ENCODE data around the gene PARP12. TPM values are rescaled to one million over a fixed set of nuclear protein-coding genes. Genes with fewer than 3 reads are reported as not detected.

The PARP12 gene
- total and polyA plus RNA-seq, 2 of the 8 experiments (the other 6 are each of a cell fraction or from before 2014, with no cell fraction given) = 9.0 to 21.5 TPM

DNA sequence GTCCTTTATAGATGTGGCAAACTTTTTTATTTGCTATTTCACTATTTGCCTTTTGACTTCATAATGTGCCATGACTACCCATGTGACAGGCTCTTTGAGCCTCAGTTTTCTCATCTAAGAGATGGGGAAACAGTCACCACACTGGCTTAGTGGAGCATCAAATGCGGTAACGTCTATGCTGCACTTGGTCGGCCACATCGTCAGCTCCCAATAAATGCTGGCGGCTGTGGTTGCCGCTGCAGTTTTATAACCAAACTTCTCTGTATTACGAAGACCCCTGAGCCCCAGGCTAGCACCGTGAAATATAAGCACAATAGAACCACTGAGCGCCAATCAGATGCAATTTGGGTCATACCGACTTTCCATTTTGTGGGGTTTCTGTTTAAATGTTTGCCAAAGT is 56.2 kb downstream of the PARP12 start:
- no peak overlapping the region for H3K4ac ChIP-seq (replicated peaks; ENCODE audit: insufficient read length, low read depth, low read length)
- H3K79me1 ChIP-seq (ENCODE audit: low read depth, low read length) = no peaks in the 10 kb centered on the region
- H3K9ac ChIP-seq (replicated peaks in 1 of 4; ENCODE audit: extremely low read depth in 1 of 4, low read depth in 3 of 4, low read length in 3 of 4) = no peak overlapping the region
- no peak overlapping the region for H2BK15ac ChIP-seq (ENCODE audit: low read length)
- no peak overlapping the region for H2AFZ ChIP-seq (ENCODE audit: low read length)
- H3K18ac ChIP-seq (ENCODE audit: extremely low read depth, low read length) = no peak overlapping the region
- no peaks in the 10 kb centered on the region for H3K36me3 ChIP-seq (ENCODE audit: control insufficient read depth in 2 of 4, insufficient read depth in 4 of 4, low read length in 3 of 4)
- no peaks in the 10 kb centered on the region for H3K9me3 ChIP-seq (ENCODE audit: insufficient read depth in 2 of 2, low read depth in 1 of 2, low read length in 1 of 2)
- H3K14ac ChIP-seq (ENCODE audit: insufficient read length) = no peak overlapping the region
- no peak overlapping the region for H4K8ac ChIP-seq (ENCODE audit: extremely low read depth, insufficient read depth, low read length)
- H3K4me2 ChIP-seq (ENCODE audit: insufficient read depth in 1 of 2, low read depth in 2 of 2, low read length in 2 of 2) = no peak overlapping the region
- no peak overlapping the region for H3K56ac ChIP-seq (replicated peaks; ENCODE audit: insufficient read length, low read depth, low read length)
- FAIRE-seq (no peak), DNase-seq (ENCODE audit: low read depth in 1 of 2, low spot score in 2 of 2) (no peak)
- no peak overlapping the region for H3K23ac ChIP-seq (ENCODE audit: insufficient read length)
- no peak overlapping the region for H2AK5ac ChIP-seq (ENCODE audit: low read depth, low read length)
- no peaks in the 10 kb centered on the region for H4K20me1 ChIP-seq (replicated peaks in 1 of 2; ENCODE audit: control insufficient read depth in 1 of 2, insufficient read depth in 2 of 2, low read length in 2 of 2)
- H2BK20ac ChIP-seq (ENCODE audit: low read length) = no peak overlapping the region
- no peak overlapping the region for H3K27ac ChIP-seq (ENCODE audit: low read depth, low read length)
- no peaks in the 10 kb centered on the region for H3K23me2 ChIP-seq (ENCODE audit: low read depth, low read length)
- no peak overlapping the region for H2BK120ac ChIP-seq (replicated peaks; ENCODE audit: low read depth, low read length)
- CTCF ChIA-PET (ENCODE audit: partially characterized antibody) = interaction anchor here (0.5 to 11.1 kb wide), 41 partner anchors 11 to 549 kb away, joined by 3 to 122 read pairs (median 5); no protein-coding TSS in a partner anchor
- no peaks in the 10 kb centered on the region for H3K79me2 ChIP-seq (ENCODE audit: control insufficient read depth in 1 of 2, insufficient read depth in 2 of 2, low read length in 2 of 2)
- H3K27me3 ChIP-seq (replicated peaks in 1 of 4; ENCODE audit: control insufficient read depth in 3 of 4, extremely low read depth in 1 of 4, insufficient read depth in 3 of 4, low read length in 3 of 4) = no peaks in the 10 kb centered on the region
- H3K4me1 ChIP-seq (replicated peaks in 1 of 4; ENCODE audit: control insufficient read depth in 3 of 4, insufficient read depth in 4 of 4, low read length in 3 of 4) = peaks cover 0 to 3% (median 0%) of the 10 kb centered on the region in 4 experiments; a peak in 4 of 7 replicates
- no peak overlapping the region for H4K91ac ChIP-seq (replicated peaks; ENCODE audit: insufficient read length, low read length)
- POLR2A ChIA-PET (ENCODE audit: partially characterized antibody) = interaction anchor here (1.2 to 1.3 kb wide), 2 partner anchors 320 to 401 kb away, joined by 3 to 4 read pairs; no protein-coding TSS in a partner anchor
- H3K4me3 ChIP-seq (ENCODE audit: extremely low read depth in 1 of 4, insufficient read depth in 2 of 4, low read depth in 3 of 4, low read length in 4 of 4) = no peak overlapping the region
- no peak overlapping the region for H2BK12ac ChIP-seq (ENCODE audit: low read depth, low read length)
- H2BK5ac ChIP-seq (ENCODE audit: low read depth, low read length) = no peak overlapping the region
- WGBS, 2 experiments (ENCODE audit: extremely low coverage in 1 of 2, insufficient coverage in 1 of 2, insufficient read length in 1 of 2, insufficient replicate concordance in 2 of 2, low coverage in 1 of 2, low lambda C conversion rate in 2 of 2, missing lambda C conversion rate in 1 of 2) = 87% methylated on average over 10 of the region's 10 CpGs; no CpG with 5 or more reads in 1 of the 2 experiments
- no peak overlapping the region for H4K5ac ChIP-seq (ENCODE audit: insufficient read length, low read depth, low read length)
- TF ChIP-seq FOSL1 (IDR thresholded peaks at IDR 0.05; ENCODE audit: insufficient read depth, low read depth, low read length) (no peak), RXRA (IDR thresholded peaks at IDR 0.05; ENCODE audit: insufficient read depth, low read depth, low read length) (no peak), TBP (IDR thresholded peaks at IDR 0.05; ENCODE audit: low read depth, low read length) (no peak), JUND (IDR thresholded peaks at IDR 0.05; ENCODE audit: low read length) (no peak), POLR2A (IDR thresholded peaks at IDR 0.05; ENCODE audit: control extremely low read depth in 1 of 2, low read depth in 2 of 2, low read length in 2 of 2) (no peak), BRCA1 (IDR thresholded peaks at IDR 0.05; ENCODE audit: low read depth, low read length) (no peak), SIN3A (conservative IDR thresholded peaks at IDR 0.05 in 1 of 2, IDR thresholded peaks at IDR 0.05 in 1 of 2; ENCODE audit: low read depth in 1 of 2, low read length in 2 of 2) (no peak), MAFK (IDR thresholded peaks at IDR 0.05; ENCODE audit: low read depth, low read length) (no peak), CHD2 (IDR thresholded peaks at IDR 0.05; ENCODE audit: low read length) (no peak)
- TF ChIP-seq, protein P1, sequence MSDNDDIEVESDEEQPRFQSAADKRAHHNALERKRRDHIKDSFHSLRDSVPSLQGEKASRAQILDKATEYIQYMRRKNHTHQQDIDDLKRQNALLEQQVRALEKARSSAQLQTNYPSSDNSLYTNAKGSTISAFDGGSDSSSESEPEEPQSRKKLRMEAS (IDR thresholded peaks at IDR 0.05) = no peak
- TF ChIP-seq, protein P2, sequence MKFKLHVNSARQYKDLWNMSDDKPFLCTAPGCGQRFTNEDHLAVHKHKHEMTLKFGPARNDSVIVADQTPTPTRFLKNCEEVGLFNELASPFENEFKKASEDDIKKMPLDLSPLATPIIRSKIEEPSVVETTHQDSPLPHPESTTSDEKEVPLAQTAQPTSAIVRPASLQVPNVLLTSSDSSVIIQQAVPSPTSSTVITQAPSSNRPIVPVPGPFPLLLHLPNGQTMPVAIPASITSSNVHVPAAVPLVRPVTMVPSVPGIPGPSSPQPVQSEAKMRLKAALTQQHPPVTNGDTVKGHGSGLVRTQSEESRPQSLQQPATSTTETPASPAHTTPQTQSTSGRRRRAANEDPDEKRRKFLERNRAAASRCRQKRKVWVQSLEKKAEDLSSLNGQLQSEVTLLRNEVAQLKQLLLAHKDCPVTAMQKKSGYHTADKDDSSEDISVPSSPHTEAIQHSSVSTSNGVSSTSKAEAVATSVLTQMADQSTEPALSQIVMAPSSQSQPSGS (IDR thresholded peaks at IDR 0.05; ENCODE audit: low read length) = no peak
- TF ChIP-seq, protein P3, sequence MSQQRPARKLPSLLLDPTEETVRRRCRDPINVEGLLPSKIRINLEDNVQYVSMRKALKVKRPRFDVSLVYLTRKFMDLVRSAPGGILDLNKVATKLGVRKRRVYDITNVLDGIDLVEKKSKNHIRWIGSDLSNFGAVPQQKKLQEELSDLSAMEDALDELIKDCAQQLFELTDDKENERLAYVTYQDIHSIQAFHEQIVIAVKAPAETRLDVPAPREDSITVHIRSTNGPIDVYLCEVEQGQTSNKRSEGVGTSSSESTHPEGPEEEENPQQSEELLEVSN (IDR thresholded peaks at IDR 0.05) = no peak

Data from H1 (cell line).